OCI-LY3 (cell line): ENCODE measurements around the gene MPG.

Experiments used
- H2AFZ ChIP-seq: fragments of 200-600, 300-600 bp; shearing (Covaris generic); 2 replicates; pipeline ENCODE4 v1.6.0; 2014; ENCODE audit warnings: antibody characterized with exemption, low read depth, low read length
- H3K27ac ChIP-seq: fragments of 200-600, 300-600 bp; sonication (generic); 2 replicates; pipeline ENCODE4 v1.5.1; 2014; ENCODE audit warnings: mild to moderate bottlenecking, low read length, moderate library complexity, mixed read lengths
- H3K27me3 ChIP-seq: fragments of 200-600, 300-600 bp; sonication (generic); 2 replicates; pipeline ENCODE4 v1.6.1; 2014; ENCODE audit warnings: low read depth, low read length, mixed read lengths
- H3K36me3 ChIP-seq: fragments of 200-600, 300-600 bp; sonication (generic); replicated peaks from 2 replicates; pipeline ENCODE3; 2014; ENCODE audit warnings: low read depth, low read length, mixed read lengths
- H3K4me1 ChIP-seq: fragments of 300-600, 200-600 bp; sonication (generic); 2 replicates; pipeline ENCODE4 v1.6.1; 2014; ENCODE audit warnings: low read length, mixed read lengths
- H3K4me2 ChIP-seq: fragments of 200-600, 300-600 bp; sonication (generic); 2 replicates; pipeline ENCODE4 v1.6.1; 2014; ENCODE audit warnings: low read length, mixed read lengths
- H3K4me3 ChIP-seq: fragments of 300-600, 200-600 bp; sonication (generic); 2 replicates; pipeline ENCODE4 v1.5.1; 2014; ENCODE audit warnings: antibody characterized with exemption, mild to moderate bottlenecking, low read length, moderate library complexity
- H3K79me2 ChIP-seq: fragments of 300-600, 200-600 bp; shearing (Covaris generic); 2 replicates; pipeline ENCODE4 v1.6.1; 2014; ENCODE audit warnings: mild to moderate bottlenecking, low read length, mixed read lengths
- H3K9ac ChIP-seq: fragments of 300-600, 200-600 bp; shearing (Covaris generic); 2 replicates; pipeline ENCODE4 v1.6.0; 2014; ENCODE audit warnings: mild to moderate bottlenecking, low read length, moderate library complexity
- H3K9me3 ChIP-seq: fragments of 200-600, 300-600 bp; shearing (Covaris generic); 2 replicates; pipeline ENCODE4 v1.6.1; 2014; ENCODE audit warnings: low read length, mixed read lengths; ENCODE audit not compliant: insufficient read depth
- H4K20me1 ChIP-seq: fragments of 200-600, 300-600 bp; sonication (generic); 2 replicates; pipeline ENCODE4 v1.6.1; 2016; ENCODE audit warnings: low read length, mixed read lengths; ENCODE audit not compliant: insufficient read depth
- EZH2phosphoT487 ChIP-seq: fragments of 200-600 bp; shearing (Covaris generic); IDR thresholded peaks from 2 replicates; pipeline ENCODE4 v1.6.1; 2018; ENCODE audit warnings: antibody characterized with exemption, mixed run types, low read depth
- TF ChIP-seq, protein P1 (sequence below): fragments of 200-600, 300-600 bp; sonication (generic); IDR thresholded peaks from 2 replicates; pipeline ENCODE4 v1.5.1; 2014; ENCODE audit warnings: antibody characterized with exemption, low read length, low read depth

Gene MPG

GRCh38 chr16:67884-68789 is 9.9 kb upstream of the MPG start:
- Histone ChIP-seq H3K27me3 (peaks cover 22% of the 10 kb centered on the region), H4K20me1 (no peaks in the 10 kb centered on the region), H3K36me3 (no peaks in the 10 kb centered on the region), H3K79me2 (no peaks in the 10 kb centered on the region), H3K27ac (no peak overlapping the region), H3K9me3 (no peaks in the 10 kb centered on the region), H3K4me2 (no peak overlapping the region), H2AFZ (no peak overlapping the region), H3K4me3 (no peak overlapping the region), H3K9ac (no peak overlapping the region), H3K4me1 (peaks cover 6% of the 10 kb centered on the region; the same call in 1 of the 2 replicates)
- no peak for TF ChIP-seq EZH2phosphoT487
- TF ChIP-seq, protein P1, sequence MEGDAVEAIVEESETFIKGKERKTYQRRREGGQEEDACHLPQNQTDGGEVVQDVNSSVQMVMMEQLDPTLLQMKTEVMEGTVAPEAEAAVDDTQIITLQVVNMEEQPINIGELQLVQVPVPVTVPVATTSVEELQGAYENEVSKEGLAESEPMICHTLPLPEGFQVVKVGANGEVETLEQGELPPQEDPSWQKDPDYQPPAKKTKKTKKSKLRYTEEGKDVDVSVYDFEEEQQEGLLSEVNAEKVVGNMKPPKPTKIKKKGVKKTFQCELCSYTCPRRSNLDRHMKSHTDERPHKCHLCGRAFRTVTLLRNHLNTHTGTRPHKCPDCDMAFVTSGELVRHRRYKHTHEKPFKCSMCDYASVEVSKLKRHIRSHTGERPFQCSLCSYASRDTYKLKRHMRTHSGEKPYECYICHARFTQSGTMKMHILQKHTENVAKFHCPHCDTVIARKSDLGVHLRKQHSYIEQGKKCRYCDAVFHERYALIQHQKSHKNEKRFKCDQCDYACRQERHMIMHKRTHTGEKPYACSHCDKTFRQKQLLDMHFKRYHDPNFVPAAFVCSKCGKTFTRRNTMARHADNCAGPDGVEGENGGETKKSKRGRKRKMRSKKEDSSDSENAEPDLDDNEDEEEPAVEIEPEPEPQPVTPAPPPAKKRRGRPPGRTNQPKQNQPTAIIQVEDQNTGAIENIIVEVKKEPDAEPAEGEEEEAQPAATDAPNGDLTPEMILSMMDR, result no peak

DNA sequence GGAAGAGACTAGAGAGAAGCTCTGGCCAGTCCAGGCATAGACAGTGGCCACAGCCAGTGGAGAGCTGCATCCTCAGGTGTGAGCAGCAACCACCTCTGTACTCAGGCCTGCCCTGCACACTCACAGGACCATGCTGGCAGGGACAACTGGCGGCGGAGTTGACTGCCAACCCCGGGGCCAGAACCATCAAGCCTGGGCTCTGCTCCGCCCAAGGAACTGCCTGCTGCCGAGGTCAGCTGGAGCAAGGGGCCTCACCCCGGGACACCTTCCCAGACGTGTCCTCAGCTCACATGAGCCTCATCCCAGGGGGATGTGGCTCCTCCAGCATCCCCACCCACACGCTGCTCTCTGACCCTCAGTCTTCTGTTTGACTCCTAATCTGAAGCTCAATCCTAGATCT is 8.8 kb upstream of the MPG start:
- Histone ChIP-seq H3K79me2 (no peaks in the 10 kb centered on the region), H3K27ac (no peak overlapping the region), H3K4me3 (no peak overlapping the region), H3K4me1 (peaks cover 6% of the 10 kb centered on the region; the same call in 1 of the 2 replicates), H3K27me3 (peaks cover 29% of the 10 kb centered on the region), H3K36me3 (no peaks in the 10 kb centered on the region), H3K4me2 (no peak overlapping the region), H3K9ac (no peak overlapping the region), H4K20me1 (no peaks in the 10 kb centered on the region), H2AFZ (no peak overlapping the region), H3K9me3 (no peaks in the 10 kb centered on the region)
- TF ChIP-seq EZH2phosphoT487, result no peak
- TF ChIP-seq, protein P1, result no peak

DNA sequence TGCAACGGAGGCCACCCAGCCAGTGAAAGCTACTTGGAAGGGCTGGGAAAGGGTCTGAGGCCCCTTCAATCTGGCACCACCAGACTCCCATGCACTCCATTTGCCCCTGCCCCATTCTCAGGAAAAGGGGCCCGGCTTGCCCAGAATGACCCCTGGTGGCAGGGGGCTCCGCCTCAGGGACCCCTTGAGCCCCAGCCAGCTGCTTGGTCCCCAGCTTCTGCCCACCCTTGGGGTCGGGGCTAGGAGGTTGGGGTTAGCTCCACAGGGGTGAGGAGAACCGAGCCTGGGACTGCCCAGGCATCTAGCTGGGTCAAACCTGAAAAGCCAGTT is 6.8 kb upstream of the MPG start:
- Histone ChIP-seq H2AFZ (no peak overlapping the region), H3K79me2 (no peaks in the 10 kb centered on the region), H3K4me1 (peaks cover 8% of the 10 kb centered on the region), H3K9ac (no peak overlapping the region), H3K27ac (no peak overlapping the region), H3K9me3 (no peaks in the 10 kb centered on the region), H3K4me3 (no peak overlapping the region), H3K27me3 (peaks cover 29% of the 10 kb centered on the region), H3K36me3 (no peaks in the 10 kb centered on the region), H3K4me2 (no peak overlapping the region), H4K20me1 (no peaks in the 10 kb centered on the region)
- TF ChIP-seq, protein P1, result no peak
- no peak for TF ChIP-seq EZH2phosphoT487

DNA sequence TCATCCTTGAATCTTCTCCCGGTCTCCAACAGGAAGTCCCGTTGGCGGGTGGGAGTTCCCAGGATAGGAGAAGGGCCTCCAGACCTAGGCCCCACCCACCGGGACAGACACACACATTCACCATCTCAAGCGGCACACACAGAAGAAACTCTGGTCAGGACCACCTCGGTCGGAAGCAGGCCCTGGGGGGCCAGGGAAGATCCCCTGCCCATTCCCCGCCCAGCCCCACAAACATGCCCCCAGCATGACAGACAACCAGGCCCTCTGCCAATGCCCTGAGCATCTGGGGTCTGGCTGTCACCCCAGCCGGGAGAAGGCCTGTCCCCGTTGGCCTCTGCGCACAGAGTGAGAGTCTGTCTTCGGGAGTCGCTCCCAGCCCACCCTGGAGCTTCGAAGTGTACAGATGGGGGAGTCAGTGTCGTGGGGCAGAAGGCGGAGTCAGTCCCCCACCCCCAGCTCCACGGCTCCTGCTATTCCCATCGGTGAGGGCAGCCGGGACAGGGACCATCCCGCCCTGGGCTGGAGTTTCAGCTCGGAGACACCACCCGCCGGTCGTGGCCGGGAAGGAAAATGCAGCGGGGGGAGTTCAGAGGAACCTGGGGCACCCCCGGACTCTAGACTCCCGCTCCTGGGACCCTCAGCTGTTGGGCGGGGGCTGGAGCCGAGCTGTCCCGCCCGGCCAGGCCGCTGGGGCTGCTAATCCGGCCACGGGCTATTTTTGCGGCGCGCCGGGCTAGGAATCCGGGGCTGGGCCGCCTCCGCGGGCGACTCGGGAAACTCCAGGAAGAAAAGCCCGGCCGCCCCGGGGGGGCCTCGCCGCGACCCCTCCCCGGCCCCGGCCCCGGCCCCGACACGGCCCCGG is 6.3 kb upstream of the MPG start:
- Histone ChIP-seq H3K4me2 (peak overlapping the region; percentile 38), H3K9ac (no peak overlapping the region), H2AFZ (no peak overlapping the region)

More for the DNA sequence above, 6.3 kb upstream of the MPG start:
- Histone ChIP-seq H3K9me3 (no peaks in the 10 kb centered on the region), H3K79me2 (no peaks in the 10 kb centered on the region), H3K27me3 (peaks cover 29% of the 10 kb centered on the region), H3K36me3 (no peaks in the 10 kb centered on the region), H4K20me1 (no peaks in the 10 kb centered on the region), H3K4me1 (peaks cover 14% of the 10 kb centered on the region), H3K4me3 (peak overlapping the region; percentile 45), H3K27ac (no peak overlapping the region)
- TF ChIP-seq, protein P1, result no peak
- no peak for TF ChIP-seq EZH2phosphoT487
